ENCODE data around the gene SPRY2.

The SPRY2 gene

DNA sequence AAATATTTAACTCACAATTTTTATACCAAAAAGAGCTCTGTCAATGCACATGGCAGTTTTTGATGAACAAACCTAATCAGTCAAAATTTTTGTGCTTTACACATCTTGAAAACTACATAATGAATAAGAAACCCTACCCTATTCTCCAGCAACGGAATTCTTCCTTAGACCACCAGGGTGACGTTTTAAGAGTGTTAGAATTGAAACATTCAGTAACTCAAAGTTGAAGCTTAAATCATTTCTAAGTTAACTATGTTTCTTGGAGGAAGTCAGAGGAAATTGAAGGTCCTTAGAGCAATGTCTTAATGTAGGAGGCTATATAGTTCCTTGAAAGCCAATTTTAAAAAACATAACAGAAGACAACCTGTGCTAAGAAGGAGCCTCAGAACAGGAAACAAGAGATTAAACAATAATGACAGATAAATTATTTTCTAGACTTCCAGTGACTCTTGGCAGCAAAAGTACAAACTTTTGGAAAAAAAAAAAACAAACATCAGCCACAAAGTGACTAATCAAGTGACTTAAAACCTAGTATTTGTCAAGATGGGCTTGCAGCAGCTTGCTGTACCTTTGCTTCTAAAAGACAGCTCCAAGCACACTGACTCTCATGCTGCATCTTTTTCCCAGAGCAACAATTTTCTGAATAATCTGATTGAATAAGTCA lies 6.2 kb downstream of the SPRY2 start:
- DNase-seq (ENCODE audit: low spot score), result no peak
- no peak overlapping the region for H3K4me3 ChIP-seq
- H3K27ac ChIP-seq, result no peak overlapping the region
- TF ChIP-seq, protein P1, sequence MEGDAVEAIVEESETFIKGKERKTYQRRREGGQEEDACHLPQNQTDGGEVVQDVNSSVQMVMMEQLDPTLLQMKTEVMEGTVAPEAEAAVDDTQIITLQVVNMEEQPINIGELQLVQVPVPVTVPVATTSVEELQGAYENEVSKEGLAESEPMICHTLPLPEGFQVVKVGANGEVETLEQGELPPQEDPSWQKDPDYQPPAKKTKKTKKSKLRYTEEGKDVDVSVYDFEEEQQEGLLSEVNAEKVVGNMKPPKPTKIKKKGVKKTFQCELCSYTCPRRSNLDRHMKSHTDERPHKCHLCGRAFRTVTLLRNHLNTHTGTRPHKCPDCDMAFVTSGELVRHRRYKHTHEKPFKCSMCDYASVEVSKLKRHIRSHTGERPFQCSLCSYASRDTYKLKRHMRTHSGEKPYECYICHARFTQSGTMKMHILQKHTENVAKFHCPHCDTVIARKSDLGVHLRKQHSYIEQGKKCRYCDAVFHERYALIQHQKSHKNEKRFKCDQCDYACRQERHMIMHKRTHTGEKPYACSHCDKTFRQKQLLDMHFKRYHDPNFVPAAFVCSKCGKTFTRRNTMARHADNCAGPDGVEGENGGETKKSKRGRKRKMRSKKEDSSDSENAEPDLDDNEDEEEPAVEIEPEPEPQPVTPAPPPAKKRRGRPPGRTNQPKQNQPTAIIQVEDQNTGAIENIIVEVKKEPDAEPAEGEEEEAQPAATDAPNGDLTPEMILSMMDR (IDR thresholded peaks at IDR 0.05), result no peak

DNA sequence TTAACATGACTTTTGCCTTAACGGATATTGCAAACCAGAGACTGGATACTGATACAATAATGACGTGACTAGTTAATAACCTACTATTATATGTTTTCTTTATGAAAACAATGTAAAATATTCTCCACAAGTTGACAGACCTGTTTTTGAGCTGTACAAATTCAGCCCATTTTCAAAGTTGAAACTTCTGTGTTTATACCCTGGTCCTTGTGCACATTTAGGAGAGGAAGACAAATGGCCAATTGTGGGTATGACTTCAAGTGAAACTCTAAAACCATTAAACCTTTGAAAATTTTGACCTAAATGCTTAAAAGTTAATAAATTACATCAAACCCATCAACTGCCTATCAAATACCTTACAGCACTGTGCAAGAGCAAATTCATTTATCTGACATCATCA lies 8.9 kb downstream of the SPRY2 start:
- DNase-seq (ENCODE audit: low spot score), result no peak
- Histone ChIP-seq H3K27ac (no peak overlapping the region), H3K4me3 (no peak overlapping the region)
- TF ChIP-seq, protein P1 (IDR thresholded peaks at IDR 0.05), result no peak

GRCh38 chr13:80329250-80329649 lies 11.7 kb downstream of the SPRY2 start:
- no peak overlapping the region for H3K27ac ChIP-seq
- TF ChIP-seq, protein P1 (IDR thresholded peaks at IDR 0.05), result no peak
- H3K4me3 ChIP-seq, result no peak overlapping the region
- DNase-seq (ENCODE audit: low spot score), result no peak

- TF ChIP-seq, protein P1 (IDR thresholded peaks at IDR 0.05), result no peak
- Histone ChIP-seq H3K4me3 (no peak overlapping the region), H3K27ac (no peak overlapping the region)
- no peak for DNase-seq (ENCODE audit: low spot score)
Observed at GRCh38 chr13:80319004-80319403, 21.9 kb downstream of the SPRY2 start.

DNA sequence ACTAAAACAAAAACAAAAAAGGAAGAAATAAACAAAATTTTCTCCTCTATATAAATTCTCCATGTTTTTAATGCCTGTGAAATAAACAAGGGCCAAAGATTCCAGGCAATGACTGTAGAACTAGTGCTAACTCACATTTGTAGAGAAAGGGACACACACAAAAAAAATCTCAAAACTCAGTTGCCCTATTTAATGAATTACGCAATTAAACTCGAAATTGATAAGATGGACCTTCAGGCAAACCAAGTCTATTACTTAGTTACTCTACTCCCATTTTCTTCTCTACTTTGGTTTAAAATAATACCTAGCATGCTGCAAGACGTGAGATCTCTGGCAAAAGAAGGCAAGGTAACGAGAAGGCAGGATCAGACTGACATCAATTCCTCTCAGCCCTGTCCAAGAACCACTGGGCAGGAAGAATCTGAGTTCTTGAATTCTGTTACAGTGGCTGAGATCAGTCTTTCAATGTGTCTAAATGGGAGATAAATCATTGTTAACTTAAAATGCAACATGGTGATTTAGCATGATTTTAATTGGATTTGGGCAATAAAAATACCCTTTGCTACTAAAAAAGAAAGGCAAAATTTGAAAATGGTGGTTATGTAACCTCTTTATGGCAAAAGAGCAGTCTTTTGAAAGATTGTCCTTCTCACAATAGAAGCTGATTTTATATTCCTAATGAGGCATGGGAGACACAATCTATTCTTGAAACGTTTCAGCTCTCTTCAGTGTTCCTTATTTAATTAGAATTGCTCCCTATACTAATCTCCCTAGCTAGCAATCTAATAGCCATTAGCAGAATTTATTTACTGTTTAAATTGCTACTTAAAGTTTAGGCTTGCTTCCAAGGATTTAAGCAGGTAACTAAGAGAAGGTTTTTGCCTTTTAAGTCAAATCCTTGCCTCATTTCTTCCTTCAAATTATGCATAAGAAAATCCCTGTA lies 25.9 kb downstream of the SPRY2 start:
- TF ChIP-seq, protein P1 (IDR thresholded peaks at IDR 0.05), result no peak
- no peak overlapping the region for H3K27ac ChIP-seq
- no peak overlapping the region for H3K4me3 ChIP-seq
- no peak for DNase-seq (ENCODE audit: low spot score)

DNA sequence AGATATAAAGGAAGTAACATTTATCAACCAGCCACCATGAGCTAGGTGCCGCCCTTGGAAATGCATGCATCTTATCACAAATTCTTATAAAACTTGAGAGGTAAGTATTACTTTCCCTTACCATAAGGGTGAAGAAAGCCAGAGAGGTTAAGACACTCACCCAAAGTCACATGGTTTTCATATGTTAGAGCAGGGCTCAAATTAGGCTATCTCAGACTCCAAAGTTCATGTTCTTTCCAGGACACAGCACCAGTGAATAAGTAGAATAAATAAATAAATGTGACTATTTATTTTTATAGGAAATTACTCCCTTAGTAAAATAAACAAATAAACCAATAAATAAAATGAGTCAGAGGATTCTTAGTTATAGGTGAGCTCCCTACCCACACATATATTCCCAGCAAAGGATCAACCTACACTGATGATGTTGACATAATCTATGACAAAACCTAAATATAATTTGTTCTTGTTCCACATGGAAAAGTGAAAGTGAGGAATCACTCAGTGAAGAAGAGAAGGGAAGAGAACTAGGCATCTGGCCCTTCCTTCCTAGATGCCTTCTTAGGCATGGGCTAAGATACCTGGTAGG lies 27.2 kb downstream of the SPRY2 start:
- no peak overlapping the region for H3K27ac ChIP-seq
- no peak overlapping the region for H3K4me3 ChIP-seq
- TF ChIP-seq, protein P1 (IDR thresholded peaks at IDR 0.05), result no peak
- no peak for DNase-seq (ENCODE audit: low spot score)

Measured in coronary artery (tissue), 2 donors.